Right lobe of liver (tissue), 6 donors: ENCODE results near the gene MCEMP1. TPM values are rescaled to one million over a fixed set of nuclear protein-coding genes. Genes with fewer than 3 reads are reported as not detected.
A peak's percentile ranks its signal among the peaks of the same experiment; 100 is the strongest.

ENCODE experiments used
- ATAC-seq, 4 donors: fragments of 200-7000 bp; cut with Tn5 transposase; one replicate each; pipeline ENCODE4 v1.9.1; 2020; ENCODE audit warnings: mild to moderate bottlenecking in 4 of 4, moderate library complexity in 4 of 4
- DNase-seq, 3 donors: peaks; one replicate each; pipeline ENCODE4 v3.0.0-alpha.2; 2020
- H3K27ac ChIP-seq, 3 donors: fragments of 200-600 bp; one replicate each; pipeline ENCODE4 v1.8.0; 2022
- H3K27me3 ChIP-seq, 2 donors: fragments of 200-600 bp; one replicate each; pipeline ENCODE4 v1.8.0; 2022
- H3K36me3 ChIP-seq, 4 donors: fragments of 200-600 bp; sonication (generic) in 1 of 4; one replicate each; pipeline versions ENCODE4 v1.5.1 to v1.8.0; 2017 to 2022; ENCODE audit warnings: control low read depth in 1 of 4
- H3K4me1 ChIP-seq, 4 donors: fragments of 200-600 bp; sonication (generic) in 1 of 4; one replicate each; pipeline versions ENCODE4 v1.5.1 to v1.8.0; 2017 to 2022; ENCODE audit warnings: control low read depth in 1 of 4
- H3K4me3 ChIP-seq, 3 donors: fragments of 200-600 bp; one replicate each; pipeline ENCODE4 v1.8.0; 2022
- H3K9me3 ChIP-seq, 4 donors: fragments of 200-600 bp; sonication (generic) in 1 of 4; one replicate each; pipeline versions ENCODE4 v1.5.1 to v1.8.0; 2017 to 2022; ENCODE audit warnings: control low read depth in 1 of 4
- POLR2A ChIP-seq: fragments of 450-650 bp; IDR thresholded peaks from one replicate; pipeline ENCODE4 v1.6.1; 2017; ENCODE audit warnings: antibody characterized with exemption, mild to moderate bottlenecking
- WGBS: methylation state at CpG from one replicate; pipeline ENCODE4 v1.1.6; 2018; ENCODE audit warnings: low coverage, low lambda C conversion rate; ENCODE audit not compliant: insufficient coverage; ENCODE audit errors: missing lambda C conversion rate; 5-methylcytosine and 5-hydroxymethylcytosine counted together
- intact Hi-C, 2 donors: fragments of 100-400 bp; cut with DNase I; formaldehyde crosslinking; loops; one replicate each; pipeline versions ENCODE4 v1.11.2 to v1.14.1; 2022
- total RNA-seq, 6 experiments: library from RNA; depleted of rRNA in 2 of 6; stranded (reverse); fragments of >200 nt in 2 of 6; fragmentation: NEBNext Ultra II Directional in 3 of 6; extraction: Animal tissue kit (Norgen Biotek cat#: 25700) in 3 of 6; gene quantifications; one replicate each; pipeline versions ENCODE4 v1.1.0 to v1.2.4, GENCODE V29; 2016 to 2023
- TF ChIP-seq, protein P1 (sequence below), 4 donors: fragments of 200-600 bp in 3 of 4; fragments of 450-650 bp in 1 of 4; IDR thresholded peaks; one replicate each; pipeline versions ENCODE4 v1.5.1 to v1.8.0; 2016 to 2022; ENCODE audit warnings: antibody characterized with exemption in 4 of 4, mild to moderate bottlenecking in 2 of 4
- donor health status: DM: no; HTN: yes; CAD: no.
- donor health status: DM: no; HTN: no; CAD: no.
- donor health status: DM: no; HTN: no; CAD: no.
- donor health status: DM: no; HTN: yes; CAD: no.
- donor health status: DM: no; HTN: yes; CAD: no.

The MCEMP1 gene
- total RNA-seq, 6 experiments from 2014 or later: 0.11 to 0.86 (median 0.34) TPM

DNA sequence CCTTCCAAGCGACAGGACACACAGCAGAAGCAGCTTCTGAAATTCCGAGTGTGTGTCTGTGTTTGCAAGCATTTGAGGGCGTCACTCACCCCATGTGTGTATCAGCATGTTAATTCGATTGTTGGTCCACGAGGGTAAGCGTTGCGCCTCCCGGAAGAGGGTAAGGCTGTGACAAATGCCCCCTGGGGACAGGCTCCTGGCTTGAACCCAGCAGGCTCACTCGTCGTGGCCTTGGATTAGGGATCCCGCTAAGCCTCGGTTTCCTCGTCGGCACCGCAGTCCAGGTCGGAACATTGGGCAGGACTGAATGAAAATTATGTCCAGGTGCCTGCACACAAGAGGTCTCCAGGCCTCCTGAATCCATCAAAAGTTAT, 40.6 kb upstream of the MCEMP1 start:
- intact Hi-C loops: no loop called here
- H3K36me3 ChIP-seq: no peaks in the 10 kb centered on the region
- DNase-seq (peak in 1 of 3 donors; percentile 56), ATAC-seq (no peak)
- TF ChIP-seq, protein P1, sequence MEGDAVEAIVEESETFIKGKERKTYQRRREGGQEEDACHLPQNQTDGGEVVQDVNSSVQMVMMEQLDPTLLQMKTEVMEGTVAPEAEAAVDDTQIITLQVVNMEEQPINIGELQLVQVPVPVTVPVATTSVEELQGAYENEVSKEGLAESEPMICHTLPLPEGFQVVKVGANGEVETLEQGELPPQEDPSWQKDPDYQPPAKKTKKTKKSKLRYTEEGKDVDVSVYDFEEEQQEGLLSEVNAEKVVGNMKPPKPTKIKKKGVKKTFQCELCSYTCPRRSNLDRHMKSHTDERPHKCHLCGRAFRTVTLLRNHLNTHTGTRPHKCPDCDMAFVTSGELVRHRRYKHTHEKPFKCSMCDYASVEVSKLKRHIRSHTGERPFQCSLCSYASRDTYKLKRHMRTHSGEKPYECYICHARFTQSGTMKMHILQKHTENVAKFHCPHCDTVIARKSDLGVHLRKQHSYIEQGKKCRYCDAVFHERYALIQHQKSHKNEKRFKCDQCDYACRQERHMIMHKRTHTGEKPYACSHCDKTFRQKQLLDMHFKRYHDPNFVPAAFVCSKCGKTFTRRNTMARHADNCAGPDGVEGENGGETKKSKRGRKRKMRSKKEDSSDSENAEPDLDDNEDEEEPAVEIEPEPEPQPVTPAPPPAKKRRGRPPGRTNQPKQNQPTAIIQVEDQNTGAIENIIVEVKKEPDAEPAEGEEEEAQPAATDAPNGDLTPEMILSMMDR (IDR thresholded peaks at IDR 0.05): no peak
- TF ChIP-seq POLR2A: no peak
- peaks cover 0 to 4% (median 0%) of the 10 kb centered on the region in 4 donors for H3K4me1 ChIP-seq
- WGBS: 81% methylated on average over 3 of the region's 16 CpGs
- peak overlapping the region; percentile 77 to 82 (median 79) for H3K4me3 ChIP-seq
- H3K27me3 ChIP-seq: no peaks in the 10 kb centered on the region
- H3K27ac ChIP-seq: peak overlapping the region in 1 of 3 donors; percentile 77
- H3K9me3 ChIP-seq: no peaks in the 10 kb centered on the region

GRCh38 chr19:7636691-7637373, 40.1 kb upstream of the MCEMP1 start, which contains the start of gene STXBP2:
TSS of gene STXBP2 (plus strand) at chr19:7637110. CDS start at chr19:7637150, 40 bp downstream.
- Histone ChIP-seq H3K36me3 (no peaks in the 10 kb centered on the region), H3K27ac (peak within 1 kb of the TSS; percentile 72 to 86 (median 77)), H3K9me3 (no peaks in the 10 kb centered on the region), H3K4me3 (peak within 1 kb of the TSS; percentile 77 to 82 (median 79)), H3K4me1 (peaks cover 0 to 4% (median 0%) of the 10 kb centered on the region in 4 donors), H3K27me3 (no peaks in the 10 kb centered on the region)
- intact Hi-C loops: no loop called here
- ATAC-seq (peak; percentile 92 to 98 (median 96)), DNase-seq (peak; percentile 88 to 90 (median 89))
- TF ChIP-seq POLR2A: peak; percentile 45
- TF ChIP-seq, protein P1 (IDR thresholded peaks at IDR 0.05): peak in 1 of 4 donors; percentile 36
- WGBS: 8% methylated on average over 11 of the region's 61 CpGs

DNA sequence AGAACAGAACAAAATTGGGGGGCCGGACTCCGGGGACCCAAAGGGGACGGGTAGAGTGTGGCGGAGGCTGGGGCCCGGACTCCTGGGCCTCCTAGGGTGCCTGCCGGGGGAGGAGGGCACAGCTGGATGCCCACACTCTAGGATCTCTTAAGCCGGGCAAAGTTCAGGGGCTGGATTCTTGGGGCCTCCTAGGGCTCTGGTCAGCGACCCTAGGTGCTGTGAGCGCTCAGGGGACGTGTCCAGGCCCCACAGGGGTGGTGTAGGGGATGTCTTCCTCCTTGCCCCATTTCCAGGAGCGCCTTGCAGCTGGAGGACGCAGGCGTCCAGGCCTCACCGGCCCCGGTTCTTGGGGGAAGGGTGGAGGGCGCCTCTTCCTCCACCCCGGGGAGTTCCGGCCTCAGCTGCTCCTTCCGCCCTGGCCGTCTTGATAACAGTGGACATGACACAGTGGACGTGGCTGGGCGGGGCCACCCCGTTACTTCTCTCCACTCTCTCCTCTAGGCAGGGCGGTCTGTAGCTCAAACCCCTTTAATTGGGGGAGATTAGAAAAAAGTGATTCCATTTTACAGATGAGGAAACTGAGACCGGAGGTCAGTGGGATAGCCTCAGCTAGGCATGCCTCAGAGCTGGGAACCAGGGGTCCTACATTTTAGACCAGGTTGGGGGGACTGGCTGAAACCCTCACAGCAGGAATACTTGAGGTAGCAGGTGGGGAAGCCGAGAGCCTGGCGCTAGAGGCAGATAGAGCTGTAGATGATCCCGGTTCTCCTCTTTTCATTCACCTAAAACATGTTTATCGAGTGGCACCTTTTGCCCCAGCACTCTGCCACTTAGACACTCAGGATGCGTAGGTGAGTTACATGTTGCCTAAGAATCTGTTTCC, 39.3 kb upstream of the MCEMP1 start:
- Histone ChIP-seq H3K27ac (peak overlapping the region; percentile 72 to 86 (median 77)), H3K4me3 (peak overlapping the region; percentile 77 to 82 (median 79)), H3K9me3 (no peaks in the 10 kb centered on the region), H3K4me1 (peaks cover 0 to 4% (median 0%) of the 10 kb centered on the region in 4 donors), H3K27me3 (no peaks in the 10 kb centered on the region), H3K36me3 (no peaks in the 10 kb centered on the region)
- TF ChIP-seq, protein P1 (IDR thresholded peaks at IDR 0.05): no peak
- TF ChIP-seq POLR2A: no peak
- intact Hi-C loops: no loop called here
- DNase-seq (peak; percentile 63 to 76 (median 71)), ATAC-seq (peak; percentile 42 to 68 (median 62))
- 52% methylated on average over 11 of the region's 30 CpGs for WGBS

DNA sequence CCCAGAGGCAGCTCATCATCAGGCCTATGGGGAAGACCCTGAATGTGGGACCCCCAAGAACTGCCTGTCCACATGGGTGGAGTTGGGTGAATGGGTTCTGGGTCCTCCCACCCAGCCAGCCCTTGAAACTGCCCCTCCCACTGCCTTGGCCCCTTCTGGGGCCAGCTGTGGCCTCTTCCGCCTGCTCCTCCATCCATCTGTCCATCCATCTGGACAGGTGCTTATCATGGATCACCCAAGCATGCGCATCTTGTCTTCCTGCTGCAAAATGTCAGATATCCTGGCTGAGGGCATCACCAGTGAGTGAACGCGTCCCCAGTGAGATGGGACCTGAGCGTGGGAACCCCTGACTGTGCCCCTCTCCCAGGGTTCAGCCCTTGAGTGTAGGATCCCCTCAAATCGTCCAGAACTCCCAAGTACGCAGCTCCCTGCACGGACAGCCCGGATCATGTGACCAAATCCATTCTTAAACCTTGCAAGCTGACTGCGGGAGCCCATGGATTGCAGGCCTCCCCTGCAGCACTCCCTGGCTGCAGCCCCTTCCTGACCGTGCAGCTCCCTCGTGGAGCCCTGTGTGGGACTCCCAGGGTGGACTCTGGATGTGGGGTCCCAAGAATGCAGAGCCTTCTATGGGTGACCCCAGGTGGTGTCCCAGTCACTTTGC, 38.0 kb upstream of the MCEMP1 start:
- DNase-seq (no peak), ATAC-seq (no peak)
- intact Hi-C loops: no loop called here
- Histone ChIP-seq H3K36me3 (no peaks in the 10 kb centered on the region), H3K4me1 (peaks cover 0 to 4% (median 0%) of the 10 kb centered on the region in 4 donors), H3K4me3 (no peak overlapping the region), H3K27me3 (no peaks in the 10 kb centered on the region), H3K9me3 (no peaks in the 10 kb centered on the region), H3K27ac (no peak overlapping the region)
- 84% methylated on average over 6 of the region's 12 CpGs for WGBS
- TF ChIP-seq POLR2A: no peak
- TF ChIP-seq, protein P1 (IDR thresholded peaks at IDR 0.05): no peak
